HG03575 (cell line): ENCODE results near the gene SLC8A3.
"Not testable (repeated sequence)": the region's sequence is repeated elsewhere in the genome, so short reads cannot be mapped to it uniquely, and the experiment has no call there.

ENCODE experiments used
- ATAC-seq: cut with Tn5 transposase; IDR thresholded peaks from one replicate; pipeline ENCODE4 v1.9.1; 2021; ENCODE audit not compliant: unreplicated experiment, insufficient number of reproducible peaks, low FRiP score; ENCODE audit errors: extremely low read depth

Gene SLC8A3

DNA sequence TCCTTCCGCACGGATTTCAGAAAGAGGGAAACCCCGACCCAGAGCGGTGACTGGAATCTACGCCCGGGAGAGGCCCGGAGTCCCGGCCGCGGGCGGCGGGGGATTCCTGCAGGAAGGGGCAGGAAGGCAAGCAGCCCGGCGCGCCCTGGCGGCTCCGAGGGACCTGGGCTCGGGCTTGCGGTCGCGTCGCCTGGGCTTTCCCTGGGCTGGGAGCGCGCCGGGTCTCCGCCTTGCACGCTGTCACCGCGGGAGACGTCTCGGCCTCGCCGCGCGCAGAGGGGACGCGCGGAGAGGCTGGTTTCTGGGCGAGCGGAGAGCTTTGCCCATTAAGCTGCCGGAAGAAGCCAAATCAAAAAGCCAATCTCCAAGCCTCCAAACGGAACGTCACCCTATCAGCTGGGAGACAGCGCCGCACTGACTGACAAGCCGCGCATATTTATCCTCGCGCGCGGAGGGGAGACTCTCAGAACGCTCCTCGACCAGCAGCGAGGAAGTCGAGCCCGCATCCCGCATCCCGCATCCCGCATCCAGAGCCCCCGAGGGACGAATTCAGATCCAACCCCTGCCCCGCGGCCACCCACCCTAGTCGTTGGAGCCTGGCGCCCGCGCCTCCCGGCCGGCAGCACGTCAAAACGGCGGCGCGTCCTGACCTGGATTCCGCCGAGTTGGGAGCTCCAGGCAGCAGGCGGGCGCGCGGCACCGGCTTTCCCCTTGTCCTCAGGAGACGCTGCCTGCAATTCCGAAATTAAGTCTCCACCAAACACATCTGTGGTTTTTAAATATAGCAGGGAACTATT, at the start of gene SLC8A3:
Gene SLC8A3 (minus strand): TSS at position 293 of the 797 bp plus-strand sequence. CDS start 20,529 bp downstream, outside the sequence.
- no peak for ATAC-seq

DNA sequence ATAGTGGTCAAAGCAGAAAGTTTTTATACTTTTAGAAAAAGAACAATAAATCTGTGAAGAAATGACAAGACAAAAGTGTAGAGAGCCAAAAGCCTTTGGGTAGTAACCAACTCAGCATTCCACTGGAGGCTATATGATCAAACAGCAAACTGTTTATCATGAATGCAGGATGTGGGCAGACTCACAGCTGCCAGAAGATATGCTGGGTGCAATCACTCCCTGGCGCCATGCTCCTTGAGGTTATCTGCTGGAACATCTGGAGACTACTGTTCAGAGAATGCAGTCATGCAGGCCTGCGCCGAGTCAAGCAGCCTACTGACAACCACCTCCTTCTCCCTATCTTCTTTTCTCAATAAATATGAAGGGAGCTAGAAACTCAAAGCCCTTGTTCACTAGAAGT, 49.0 kb upstream of the SLC8A3 start:
- no peak for ATAC-seq

DNA sequence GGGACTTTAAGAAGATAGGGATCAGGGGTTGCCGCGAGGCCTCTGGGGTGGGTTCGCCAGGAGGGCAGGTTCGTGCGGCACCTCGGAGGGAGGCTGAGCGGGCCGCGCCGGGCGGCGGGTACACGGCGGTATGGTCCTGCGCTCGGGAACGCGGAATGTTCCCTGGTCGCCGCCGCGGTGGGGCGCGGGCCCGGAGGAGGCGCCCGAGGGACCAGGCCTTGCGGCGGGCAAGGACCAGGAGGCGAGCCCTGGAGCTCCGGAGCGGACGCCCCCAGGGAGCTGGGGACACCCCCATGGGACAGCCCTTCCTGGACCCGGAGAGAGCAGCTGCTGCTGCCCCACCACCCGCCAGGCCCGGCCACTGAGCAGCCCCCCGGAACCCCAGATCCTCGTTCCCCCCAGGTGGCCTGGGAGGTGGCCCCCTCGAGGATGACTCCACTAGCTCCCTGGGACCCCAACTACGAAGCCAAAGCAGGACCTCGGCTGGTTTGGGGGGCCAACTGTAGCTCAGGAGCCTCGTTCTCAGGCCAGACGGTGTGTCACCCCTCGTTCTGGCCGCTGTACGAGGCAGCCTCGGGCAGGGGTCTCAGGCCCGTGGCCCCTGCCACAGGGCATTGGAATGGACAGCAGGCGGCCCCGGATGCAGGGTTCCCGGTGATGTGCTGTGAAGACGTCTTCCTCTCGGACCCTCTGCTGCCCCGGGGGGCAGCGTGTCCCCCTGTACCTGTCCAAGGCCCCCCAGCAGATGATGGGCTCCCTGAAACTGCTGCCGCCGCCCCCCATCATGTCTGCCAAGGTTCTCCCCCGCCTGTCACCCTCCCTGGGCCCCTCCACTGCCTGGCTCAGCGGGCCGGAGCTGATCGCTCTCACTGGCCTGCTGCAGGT, 45.6 kb upstream of the SLC8A3 start:
- ATAC-seq, result no peak

GRCh38 chr14:70231756-70232544, 43.2 kb upstream of the SLC8A3 start:
- not testable (repeated sequence) for ATAC-seq

GRCh38 chr14:70229877-70230640, 41.3 kb upstream of the SLC8A3 start:
- ATAC-seq, result not testable (repeated sequence)

- ATAC-seq, result no peak
Measured at GRCh38 chr14:70213721-70214282, 25.1 kb upstream of the SLC8A3 start.

DNA sequence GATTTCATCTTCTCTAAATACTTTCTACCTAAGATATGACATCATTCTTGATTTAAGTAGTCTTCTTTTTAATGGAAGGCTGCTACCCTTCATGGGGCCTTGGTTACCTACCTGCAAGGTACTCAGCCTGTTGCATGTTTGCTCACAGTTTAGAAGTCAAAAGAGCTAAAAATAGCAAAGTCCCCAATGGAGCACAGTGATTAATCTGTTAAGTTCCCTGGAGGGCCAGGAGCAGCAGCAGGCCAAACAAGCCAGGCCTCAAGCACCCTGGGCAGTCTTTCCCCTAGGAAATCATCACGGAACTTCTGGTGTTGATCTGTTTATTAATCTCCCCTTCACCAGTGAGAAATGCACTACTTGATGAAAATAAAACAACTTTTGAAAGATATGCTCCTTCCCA, 24.0 kb upstream of the SLC8A3 start:
- no peak for ATAC-seq

DNA sequence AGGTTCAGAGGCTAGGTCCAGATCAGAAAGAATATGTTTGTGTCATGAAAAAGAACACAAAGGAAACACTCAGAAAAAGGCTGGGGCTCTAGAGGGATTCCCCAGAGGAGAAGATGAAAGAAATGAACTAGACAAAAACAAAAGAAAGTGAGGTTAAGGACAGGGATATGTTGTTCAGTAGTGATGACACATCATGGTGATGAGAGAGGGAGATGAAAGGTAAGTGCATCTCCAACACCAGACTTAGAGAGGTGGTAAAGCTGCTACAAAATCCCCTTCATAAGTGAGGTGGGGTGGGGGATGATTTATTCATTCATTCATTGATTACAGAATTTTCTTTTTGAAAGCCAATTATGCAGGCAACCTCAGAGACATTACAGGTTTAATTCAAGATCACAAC, 19.6 kb upstream of the SLC8A3 start:
- no peak for ATAC-seq

- no peak for ATAC-seq
Measured at GRCh38 chr14:70203686-70204085, 14.9 kb upstream of the SLC8A3 start.

DNA sequence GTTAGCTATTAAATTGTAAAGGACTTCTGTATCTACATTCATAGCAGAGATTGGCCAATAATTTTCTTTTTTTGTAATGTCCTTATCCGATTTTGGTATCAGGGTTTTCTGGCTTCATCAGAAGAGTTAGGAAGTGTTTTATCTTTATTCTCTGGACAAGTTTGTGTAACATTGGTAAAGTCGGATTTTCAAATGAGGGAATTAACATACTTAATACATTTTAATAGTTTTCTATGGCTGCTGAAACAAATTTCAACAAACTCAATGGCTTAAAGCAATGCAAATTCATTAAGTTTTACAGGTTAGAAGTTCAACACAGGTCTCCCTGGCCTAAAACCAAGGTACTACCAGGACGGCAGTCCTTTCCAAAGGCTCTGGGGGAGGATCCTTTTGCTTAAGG, 13.2 kb upstream of the SLC8A3 start:
- no peak for ATAC-seq

DNA sequence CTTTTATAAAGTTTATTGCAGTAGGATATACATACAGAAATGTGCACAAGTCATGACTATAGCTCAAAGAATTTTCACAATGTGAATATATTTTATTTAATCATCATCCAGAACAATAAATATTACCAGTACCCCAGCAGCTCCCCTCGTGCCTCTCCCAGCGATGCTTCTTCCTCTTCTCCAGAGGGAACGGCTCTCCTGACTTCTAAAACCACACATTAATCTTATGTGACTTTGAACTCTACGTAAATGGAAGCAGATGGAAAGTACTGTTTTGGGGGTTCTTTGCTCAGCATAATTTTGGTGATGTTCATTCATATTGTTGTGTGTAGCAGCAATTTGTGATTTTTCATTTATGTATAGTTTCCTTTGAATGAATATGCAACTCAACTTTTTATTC, 4.6 kb upstream of the SLC8A3 start:
- no peak for ATAC-seq

- ATAC-seq, result no peak
Measured at GRCh38 chr14:70192915-70193314, 4.2 kb upstream of the SLC8A3 start.

- ATAC-seq, result no peak
Measured at GRCh38 chr14:70190156-70190555, 1.4 kb upstream of the SLC8A3 start.

DNA sequence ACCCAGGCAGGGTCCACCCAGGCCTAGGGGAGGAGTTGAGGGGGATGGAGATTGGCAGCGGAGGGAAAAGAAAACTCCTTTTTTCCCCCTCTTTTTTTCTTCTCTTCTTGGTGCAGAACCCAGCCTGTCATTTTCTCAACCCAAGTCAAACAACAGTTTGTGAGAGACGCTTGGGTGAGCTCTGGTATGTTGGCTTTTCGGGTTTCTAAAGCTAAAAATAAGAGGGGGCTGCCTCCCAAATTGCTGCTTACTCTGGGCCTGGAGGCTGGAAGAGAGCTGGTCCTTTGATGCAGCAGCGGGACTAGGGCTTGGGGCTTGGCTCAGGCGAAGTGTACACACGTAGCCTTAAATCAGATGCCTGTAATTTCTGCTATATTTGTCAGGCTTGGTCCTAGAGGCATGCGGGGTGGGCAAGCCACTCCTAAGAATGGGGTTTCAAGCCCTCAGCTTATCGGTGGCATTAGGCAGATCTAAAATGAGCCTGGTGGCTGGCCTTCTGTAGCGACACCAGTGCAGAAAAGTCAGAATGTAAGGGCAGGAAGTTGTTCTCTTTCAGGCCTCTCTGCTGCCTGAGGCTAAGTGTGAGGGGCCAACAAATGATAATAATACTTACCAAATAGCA, 816 bp upstream of the SLC8A3 start:
- no peak for ATAC-seq

DNA sequence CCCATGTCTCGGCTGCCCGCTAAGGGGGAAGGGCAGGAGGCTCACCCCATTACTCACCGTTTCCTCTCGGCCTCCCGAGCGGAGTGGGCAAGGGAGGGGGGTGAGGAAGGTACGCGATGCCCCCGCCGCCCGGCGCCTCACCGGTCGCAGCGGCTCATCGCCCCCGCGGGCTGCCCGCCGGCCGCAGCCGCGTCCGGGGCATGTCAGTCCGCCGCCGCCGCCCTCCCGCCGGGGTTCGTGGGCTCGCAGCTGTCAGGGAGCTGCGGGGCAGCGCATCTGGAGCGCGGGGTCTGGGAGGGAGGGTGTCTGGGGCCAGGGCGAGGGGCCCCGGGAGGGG, 461 bp downstream of the SLC8A3 start:
- ATAC-seq, result no peak

- ATAC-seq, result no peak
Measured at GRCh38 chr14:70186900-70187451, 1.8 kb downstream of the SLC8A3 start.

GRCh38 chr14:70183991-70184390, 4.8 kb downstream of the SLC8A3 start:
- ATAC-seq, result no peak

- no peak for ATAC-seq
Measured at GRCh38 chr14:70181276-70181675, 7.5 kb downstream of the SLC8A3 start.
